Sigmoid colon (tissue), 7 donors: Measurements from ENCODE around the gene CES3. TPM values are rescaled to one million over a fixed set of nuclear protein-coding genes. Genes with fewer than 3 reads are reported as not detected.

Source experiments
- DNase-seq: peaks from one replicate; pipeline ENCODE4 v3.0.0-alpha.2; 2019
- H3K27ac ChIP-seq, 4 donors: fragments of 200-600 bp; sonication (generic); one replicate each; pipeline ENCODE4 v1.5.1; 2016 to 2019; ENCODE audit warnings: mild to moderate bottlenecking in 1 of 4
- H3K27me3 ChIP-seq, 3 donors: fragments of 200-600 bp; sonication (generic); one replicate each; pipeline ENCODE4 v1.5.1; 2019; ENCODE audit warnings: mild to moderate bottlenecking in 1 of 3
- H3K36me3 ChIP-seq, 4 donors: fragments of 200-600 bp; sonication (generic); one replicate each; pipeline ENCODE4 v1.5.1; 2016 to 2019
- H3K4me1 ChIP-seq, 4 donors: fragments of 200-600 bp; sonication (generic); one replicate each; pipeline ENCODE4 v1.5.1; 2017 to 2019
- H3K4me3 ChIP-seq, 4 donors: fragments of 200-600 bp; sonication (generic); one replicate each; pipeline ENCODE4 v1.5.1; 2017 to 2019; ENCODE audit warnings: mild to moderate bottlenecking in 2 of 4, moderate library complexity in 1 of 4
- H3K9me3 ChIP-seq, 4 donors: fragments of 200-600 bp in 3 of 4; sonication (generic) in 3 of 4; one replicate each; pipeline versions ENCODE4 v1.5.1 to v1.6.1; 2013 to 2019
- EP300 ChIP-seq, 4 donors: sonication (generic); formaldehyde crosslinking; IDR thresholded peaks; one replicate each; pipeline ENCODE4 v1.6.1; 2017; ENCODE audit warnings: antibody characterized with exemption in 4 of 4
- POLR2A ChIP-seq, 2 donors: fragments of 450-650 bp; IDR thresholded peaks; one replicate each; pipeline ENCODE4 v1.6.1; 2016; ENCODE audit warnings: antibody characterized with exemption in 2 of 2, mild to moderate bottlenecking in 2 of 2, moderate library complexity in 2 of 2
- POLR2AphosphoS5 ChIP-seq, 4 donors: sonication (generic); formaldehyde crosslinking; IDR thresholded peaks; one replicate each; pipeline ENCODE4 v1.6.1; 2017; ENCODE audit warnings: antibody characterized with exemption in 4 of 4
- WGBS, 2 donors: extraction: QIAGEN DNeasy Blood & Tissue Kit; methylation state at CpG; one replicate each; pipeline ENCODE4 v1.1.7; 2013; 5-methylcytosine and 5-hydroxymethylcytosine counted together
- intact Hi-C: fragments of 100-400 bp; cut with DNase I; formaldehyde crosslinking; loops from one replicate; pipeline ENCODE4 v1.15.1; 2023
- polyA plus RNA-seq, 3 donors: library from polyadenylated mRNA; stranded (reverse); fragments of 200-250 nt; gene quantifications; one replicate each; pipeline ENCODE4 v1.2.3, GENCODE V29; 2013
- total RNA-seq, 4 donors: library from RNA; depleted of rRNA; stranded (reverse); fragments of >200 nt; gene quantifications; one replicate each; pipeline ENCODE4 v1.1.0, GENCODE V29; 2016
- TF ChIP-seq, protein P1 (sequence below), 4 experiments: fragments of 450-650 bp in 3 of 4; fragments of 200-600 bp in 1 of 4; IDR thresholded peaks; one replicate each; pipeline ENCODE4 v1.5.1; 2016 to 2019; ENCODE audit warnings: antibody characterized with exemption in 4 of 4, mild to moderate bottlenecking in 3 of 4, moderate library complexity in 2 of 4
- donor health status: healthy with polysubstance abuse.
- donor health status: Bipolar disorder and iron deficiency.
- donor health status: healthy.

The CES3 gene
- total and polyA plus RNA-seq, 7 donors = 0.16 to 48.4 (median 6.7) TPM; not detected in 1

DNA sequence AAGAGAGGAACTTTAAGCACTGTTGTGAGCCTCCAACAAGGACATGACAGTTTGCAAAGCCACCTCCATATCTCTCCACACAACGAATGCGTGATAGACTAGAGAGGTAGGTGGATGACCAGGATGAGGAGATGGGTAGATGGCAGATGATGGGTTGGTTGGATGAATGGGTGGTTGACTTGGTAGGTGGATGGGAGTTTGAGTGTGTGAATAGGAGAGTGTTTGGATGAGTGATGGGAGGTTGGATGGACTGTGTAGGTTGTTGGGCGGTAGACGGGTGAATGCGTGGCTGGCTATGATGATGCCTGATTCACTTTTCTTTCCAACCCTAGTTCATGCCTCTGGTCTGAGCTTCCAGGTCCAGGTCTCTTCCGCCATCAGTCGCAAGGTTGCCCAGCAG lies 46.5 kb upstream of the CES3 start:
- no peak for TF ChIP-seq POLR2A (IDR thresholded peaks at IDR 0.05)
- no peak for TF ChIP-seq POLR2AphosphoS5 (IDR thresholded peaks at IDR 0.05)
- TF ChIP-seq EP300 (IDR thresholded peaks at IDR 0.05) = no peak
- TF ChIP-seq, protein P1, sequence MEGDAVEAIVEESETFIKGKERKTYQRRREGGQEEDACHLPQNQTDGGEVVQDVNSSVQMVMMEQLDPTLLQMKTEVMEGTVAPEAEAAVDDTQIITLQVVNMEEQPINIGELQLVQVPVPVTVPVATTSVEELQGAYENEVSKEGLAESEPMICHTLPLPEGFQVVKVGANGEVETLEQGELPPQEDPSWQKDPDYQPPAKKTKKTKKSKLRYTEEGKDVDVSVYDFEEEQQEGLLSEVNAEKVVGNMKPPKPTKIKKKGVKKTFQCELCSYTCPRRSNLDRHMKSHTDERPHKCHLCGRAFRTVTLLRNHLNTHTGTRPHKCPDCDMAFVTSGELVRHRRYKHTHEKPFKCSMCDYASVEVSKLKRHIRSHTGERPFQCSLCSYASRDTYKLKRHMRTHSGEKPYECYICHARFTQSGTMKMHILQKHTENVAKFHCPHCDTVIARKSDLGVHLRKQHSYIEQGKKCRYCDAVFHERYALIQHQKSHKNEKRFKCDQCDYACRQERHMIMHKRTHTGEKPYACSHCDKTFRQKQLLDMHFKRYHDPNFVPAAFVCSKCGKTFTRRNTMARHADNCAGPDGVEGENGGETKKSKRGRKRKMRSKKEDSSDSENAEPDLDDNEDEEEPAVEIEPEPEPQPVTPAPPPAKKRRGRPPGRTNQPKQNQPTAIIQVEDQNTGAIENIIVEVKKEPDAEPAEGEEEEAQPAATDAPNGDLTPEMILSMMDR (IDR thresholded peaks at IDR 0.05) = no peak
- no peak overlapping the region for H3K4me3 ChIP-seq
- DNase-seq = no peak
- H3K4me1 ChIP-seq = peaks cover 0 to 3% (median 0%) of the 10 kb centered on the region in 4 donors
- WGBS, 2 donors = 97 to 98% methylated on average over 7 of the region's 7 CpGs
- H3K9me3 ChIP-seq = no peaks in the 10 kb centered on the region
- no peaks in the 10 kb centered on the region for H3K36me3 ChIP-seq
- no peak overlapping the region for H3K27ac ChIP-seq
- H3K27me3 ChIP-seq = no peaks in the 10 kb centered on the region
- intact Hi-C loops = no loop called here

DNA sequence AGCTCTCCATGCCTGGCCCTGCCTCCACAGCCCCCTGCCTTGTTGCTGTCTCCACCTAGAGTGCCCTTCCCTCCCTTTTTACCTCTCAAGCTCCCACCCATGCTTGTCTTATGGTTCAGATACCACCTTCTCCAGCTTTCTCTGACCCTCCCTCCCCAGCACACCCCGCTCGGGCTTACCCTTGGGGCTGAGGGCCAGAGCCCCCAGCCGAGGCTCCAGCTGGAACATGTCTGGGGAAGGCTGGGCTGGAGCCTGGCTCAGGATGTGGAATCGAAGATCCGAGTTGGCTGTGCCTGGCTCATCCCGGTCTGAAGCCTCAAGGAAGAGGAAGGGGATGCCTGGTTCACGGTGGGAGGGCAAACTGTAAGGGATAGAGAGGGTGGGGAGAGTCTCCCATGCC lies 46.0 kb upstream of the CES3 start:
- intact Hi-C loops = no loop called here
- WGBS, 2 donors = 68 to 81% methylated on average over 7 of the region's 7 CpGs
- H3K27me3 ChIP-seq = no peaks in the 10 kb centered on the region

DNA sequence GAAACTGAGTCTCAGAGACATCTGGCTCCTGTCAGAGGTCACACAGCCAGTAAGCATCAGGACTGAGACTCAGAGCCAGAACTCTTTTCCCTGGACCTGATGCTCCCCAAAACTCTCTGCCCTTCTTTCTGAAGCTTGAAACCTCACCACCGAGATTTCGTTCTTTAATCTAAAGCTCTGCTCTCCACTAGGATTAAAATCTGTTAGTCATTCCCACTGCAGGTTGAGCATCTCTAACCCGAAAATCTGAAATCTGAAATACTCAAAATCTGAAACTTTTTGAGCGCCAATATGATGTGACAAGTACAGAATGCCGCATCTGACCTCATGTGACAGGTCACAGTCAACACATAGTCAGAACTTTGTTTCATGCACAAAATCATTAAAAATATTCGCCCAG lies 44.5 kb upstream of the CES3 start:
- no peak for DNase-seq
- Histone ChIP-seq H3K27ac (no peak overlapping the region), H3K4me3 (no peak overlapping the region), H3K36me3 (peaks cover 0 to 4% (median 2%) of the 10 kb centered on the region in 4 donors), H3K4me1 (peaks cover 0 to 17% (median 3%) of the 10 kb centered on the region in 4 donors), H3K27me3 (no peaks in the 10 kb centered on the region), H3K9me3 (no peaks in the 10 kb centered on the region)
- WGBS, 2 donors = 88% methylated on average over 6 of the region's 6 CpGs
- TF ChIP-seq POLR2A (IDR thresholded peaks at IDR 0.05) (no peak), EP300 (IDR thresholded peaks at IDR 0.05) (no peak), POLR2AphosphoS5 (IDR thresholded peaks at IDR 0.05) (no peak)
- TF ChIP-seq, protein P1 (IDR thresholded peaks at IDR 0.05) = no peak
- intact Hi-C loops = no loop called here

More for the DNA sequence above, 46.0 kb upstream of the CES3 start:
- no peak for DNase-seq
- TF ChIP-seq POLR2A (IDR thresholded peaks at IDR 0.05) (no peak), POLR2AphosphoS5 (IDR thresholded peaks at IDR 0.05) (no peak), EP300 (IDR thresholded peaks at IDR 0.05) (no peak)
- TF ChIP-seq, protein P1 (IDR thresholded peaks at IDR 0.05) = no peak
- Histone ChIP-seq H3K4me3 (no peak overlapping the region), H3K36me3 (no peaks in the 10 kb centered on the region), H3K9me3 (no peaks in the 10 kb centered on the region), H3K4me1 (peaks cover 0 to 8% (median under 1%) of the 10 kb centered on the region in 4 donors), H3K27ac (no peak overlapping the region)

DNA sequence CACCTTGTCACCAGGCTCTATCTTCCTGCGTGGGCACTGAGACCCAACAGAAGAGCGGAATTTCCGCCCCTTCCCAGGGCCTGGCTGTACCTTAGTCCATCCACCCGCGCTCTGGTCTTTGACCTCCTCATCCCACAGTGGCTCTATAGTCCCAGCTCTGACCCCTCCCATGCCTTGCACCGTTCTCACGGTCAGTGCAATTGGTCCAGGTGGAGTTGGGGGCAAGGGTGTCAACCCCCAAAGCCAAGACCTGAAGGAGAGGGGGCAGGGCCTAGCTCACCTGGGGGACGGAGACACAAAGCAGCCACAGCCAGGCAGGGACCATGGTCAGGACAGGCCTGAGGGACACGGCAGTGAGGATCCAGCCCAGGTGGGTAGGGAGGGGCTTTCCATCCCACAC lies 43.3 kb upstream of the CES3 start:
- intact Hi-C loops = no loop called here
- H3K4me1 ChIP-seq = peaks cover 0 to 25% (median 6%) of the 10 kb centered on the region in 4 donors
- TF ChIP-seq EP300 (IDR thresholded peaks at IDR 0.05) (no peak), POLR2AphosphoS5 (IDR thresholded peaks at IDR 0.05) (no peak), POLR2A (IDR thresholded peaks at IDR 0.05) (no peak)
- TF ChIP-seq, protein P1 (IDR thresholded peaks at IDR 0.05) = no peak
- no peaks in the 10 kb centered on the region for H3K9me3 ChIP-seq
- no peak for DNase-seq
- H3K4me3 ChIP-seq = no peak overlapping the region
- H3K27me3 ChIP-seq = no peaks in the 10 kb centered on the region
- no peak overlapping the region for H3K27ac ChIP-seq
- 84 to 89% methylated on average over 9 of the region's 9 CpGs for WGBS, 2 donors
- peaks cover 0 to 11% (median 7%) of the 10 kb centered on the region in 4 donors for H3K36me3 ChIP-seq

DNA sequence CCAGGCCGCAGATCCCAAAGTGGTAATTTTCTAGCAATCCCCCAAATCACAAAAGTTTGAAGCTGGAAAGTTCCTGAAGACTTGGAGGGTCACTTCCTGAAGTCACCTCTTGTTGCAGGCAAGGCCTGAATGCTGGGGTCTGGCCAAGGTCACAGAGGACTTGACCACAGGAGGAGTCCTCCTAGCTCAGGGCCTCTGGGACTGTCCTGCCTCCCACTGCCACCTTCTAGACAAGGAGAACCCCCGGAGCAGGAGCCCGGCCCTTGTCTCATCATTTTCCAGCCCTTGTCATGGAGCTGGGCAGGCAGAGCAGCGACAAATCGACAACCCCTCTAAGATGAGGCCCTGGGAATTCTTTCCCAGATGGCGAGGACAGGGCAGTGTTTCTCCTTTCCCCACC lies 42.7 kb upstream of the CES3 start:
- TF ChIP-seq POLR2AphosphoS5 (IDR thresholded peaks at IDR 0.05) (no peak), EP300 (IDR thresholded peaks at IDR 0.05) (no peak), POLR2A (IDR thresholded peaks at IDR 0.05) (no peak)
- TF ChIP-seq, protein P1 (IDR thresholded peaks at IDR 0.05) = no peak
- peaks cover 0 to 11% (median 7%) of the 10 kb centered on the region in 4 donors for H3K36me3 ChIP-seq
- intact Hi-C loops = no loop called here

More for the DNA sequence above, 42.7 kb upstream of the CES3 start:
- Histone ChIP-seq H3K4me1 (peaks cover 0 to 31% (median 12%) of the 10 kb centered on the region in 4 donors), H3K27ac (no peak overlapping the region), H3K9me3 (no peaks in the 10 kb centered on the region), H3K27me3 (no peaks in the 10 kb centered on the region), H3K4me3 (no peak overlapping the region)
- 91% methylated on average over 6 of the region's 6 CpGs for WGBS, 2 donors
- no peak for DNase-seq
